HG02884 (cell line): ENCODE results near the gene HNRNPA1.
"Not testable (repeated sequence)": the region's sequence is repeated elsewhere in the genome, so short reads cannot be mapped to it uniquely, and the experiment has no call there.

ENCODE experiments used
- ATAC-seq: cut with Tn5 transposase; IDR thresholded peaks from one replicate; pipeline ENCODE4 v1.9.1; 2021; ENCODE audit warnings: mild to moderate bottlenecking, moderate library complexity; ENCODE audit not compliant: unreplicated experiment

The HNRNPA1 gene

GRCh38 chr12:54296393-54297099 is 16.0 kb downstream of the HNRNPA1 start:
- no peak for ATAC-seq

GRCh38 chr12:54298904-54299303 is 18.4 kb downstream of the HNRNPA1 start:
- no peak for ATAC-seq

- ATAC-seq: no peak
Observed at GRCh38 chr12:54299515-54300224, 19.1 kb downstream of the HNRNPA1 start.

- no peak for ATAC-seq
Observed at GRCh38 chr12:54300225-54300731, 19.8 kb downstream of the HNRNPA1 start.

GRCh38 chr12:54300732-54301427 is 20.4 kb downstream of the HNRNPA1 start, which contains the start of gene NFE2:
TSS of gene NFE2 (minus strand) at chr12:54301015. CDS start at chr12:54295248, 5,767 bp downstream.
- no peak for ATAC-seq

GRCh38 chr12:54301428-54302048 is 21.0 kb downstream of the HNRNPA1 start:
- no peak for ATAC-seq

- ATAC-seq: no peak
Observed at GRCh38 chr12:54303640-54304039, 23.1 kb downstream of the HNRNPA1 start.

- ATAC-seq: no peak
Observed at GRCh38 chr12:54304187-54304810, 23.8 kb downstream of the HNRNPA1 start.

GRCh38 chr12:54306925-54307741 is 26.6 kb downstream of the HNRNPA1 start:
- ATAC-seq: no peak

GRCh38 chr12:54311051-54311450 is 30.5 kb downstream of the HNRNPA1 start:
- no peak for ATAC-seq

GRCh38 chr12:54312309-54312708 is 31.8 kb downstream of the HNRNPA1 start:
- not testable (repeated sequence) for ATAC-seq

- ATAC-seq: no peak
Observed at GRCh38 chr12:54321363-54321762, 40.8 kb downstream of the HNRNPA1 start.

GRCh38 chr12:54324617-54325441 is 44.3 kb downstream of the HNRNPA1 start, which contains the start of gene COPZ1:
TSS of gene COPZ1 (plus strand) at chr12:54325131. CDS start at chr12:54325164, 33 bp downstream.
- peak; percentile 97 for ATAC-seq

GRCh38 chr12:54325442-54326109 is 45.0 kb downstream of the HNRNPA1 start:
- not testable (repeated sequence) for ATAC-seq

- no peak for ATAC-seq
Observed at GRCh38 chr12:54328595-54329337, 48.2 kb downstream of the HNRNPA1 start.

- ATAC-seq: no peak
Observed at GRCh38 chr12:54329759-54330158, 49.2 kb downstream of the HNRNPA1 start.

- no peak for ATAC-seq
Observed at GRCh38 chr12:54330442-54330841, 49.9 kb downstream of the HNRNPA1 start.
